ENCODE results near the gene B4GALT6. TPM values are rescaled to one million over a fixed set of nuclear protein-coding genes. Genes with fewer than 3 reads are reported as not detected.
"Not testable (repeated sequence)": the region's sequence is repeated elsewhere in the genome, so short reads cannot be mapped to it uniquely, and the experiment has no call there.

B4GALT6 gene
- total and polyA plus RNA-seq, 10 of the 15 experiments (the other 5 are each of a cell fraction or from before 2014, with no cell fraction given): 11.9 to 47.4 (median 18.0) TPM

- Histone ChIP-seq H4K20me1 (ENCODE audit: control insufficient read depth, insufficient read depth) (no peaks in the 10 kb centered on the region), H2AFZ (ENCODE audit: control insufficient read depth, low read depth, low read length) (no peak overlapping the region), H3K9me3 (replicated peaks; ENCODE audit: control insufficient read depth, insufficient read depth, low read length) (no peaks in the 10 kb centered on the region), H3K4me2 (ENCODE audit: control insufficient read depth, insufficient read depth) (no peak overlapping the region), H3K36me3 (ENCODE audit: control insufficient read depth in 2 of 2, insufficient read depth in 2 of 2, low read length in 1 of 2) (no peaks in the 10 kb centered on the region), H3K4me3 (no peak overlapping the region), H3K4me1 (ENCODE audit: control insufficient read depth, insufficient read depth, low read length) (no peaks in the 10 kb centered on the region), H3K27ac (ENCODE audit: control insufficient read depth, insufficient read depth) (no peak overlapping the region), H3K9ac (ENCODE audit: control insufficient read depth, insufficient read depth, low read length) (no peak overlapping the region), H3K79me2 (ENCODE audit: control insufficient read depth, insufficient read depth, low read length) (no peaks in the 10 kb centered on the region), H3K27me3 (replicated peaks in 1 of 2; ENCODE audit: control insufficient read depth in 2 of 2, insufficient read depth in 2 of 2, low read length in 1 of 2) (no peaks in the 10 kb centered on the region)
- SMC1A ChIA-PET (ENCODE audit: uncharacterized antibody, unreplicated experiment): interaction anchor here (0.6 to 1.5 kb wide), 3 partner anchors 9 to 60 kb away, joined by 3 to 5 read pairs (median 4); no protein-coding TSS in a partner anchor
- POLR2A ChIA-PET: no interaction called here
- no TSS peak for BruUV-seq (replicated peaks)
- FAIRE-seq (no peak), ATAC-seq (no peak), DNase-seq (ENCODE audit: low read depth, low spot score) (no peak)
- RAD21 ChIA-PET (ENCODE audit: unreplicated experiment): interaction anchor here (1.2 to 1.5 kb wide), 2 partner anchors 9 kb away, joined by 4 to 6 read pairs; no protein-coding TSS in a partner anchor
- 10% methylated on average over 3 of the region's 3 CpGs for WGBS (ENCODE audit: insufficient coverage, insufficient replicate concordance, low lambda C conversion rate, missing lambda C conversion rate)
- intact Hi-C loops (cut with micrococcal nuclease; ENCODE audit: unreplicated experiment): no loop called here
- TF ChIP-seq ZNF217 (IDR thresholded peaks at IDR 0.05): no peak
- no peak for TF ChIP-seq PML (IDR thresholded peaks at IDR 0.05; ENCODE audit: low read length)
- no peak for TF ChIP-seq RELA (IDR thresholded peaks at IDR 0.05; ENCODE audit: borderline replicate concordance, partially characterized antibody)
- TF ChIP-seq SUZ12 (IDR thresholded peaks at IDR 0.05; ENCODE audit: unreplicated experiment): no peak
- TF ChIP-seq PAX8 (IDR thresholded peaks at IDR 0.05): no peak
- CTCF ChIA-PET: interaction anchor here (3.0 kb wide), 1 partner anchor 9 kb away, joined by 12 read pairs; no protein-coding TSS in a partner anchor
- in situ Hi-C loops (cut with MboI): no loop called here
Observed at GRCh38 chr18:31731628-31732027, 47.2 kb upstream of the B4GALT6 start.

GRCh38 chr18:31729196-31729595 lies 44.8 kb upstream of the B4GALT6 start:
- H4K20me1 ChIP-seq (ENCODE audit: control insufficient read depth, insufficient read depth); H3K9me3 ChIP-seq (replicated peaks; ENCODE audit: control insufficient read depth, insufficient read depth, low read length); H2AFZ ChIP-seq (ENCODE audit: control insufficient read depth, low read depth, low read length); H3K36me3 ChIP-seq (ENCODE audit: control insufficient read depth in 2 of 2, insufficient read depth in 2 of 2, low read length in 1 of 2); H3K4me1 ChIP-seq (ENCODE audit: control insufficient read depth, insufficient read depth, low read length); H3K79me2 ChIP-seq (ENCODE audit: control insufficient read depth, insufficient read depth, low read length); BruUV-seq (replicated peaks); FAIRE-seq; ATAC-seq; H3K4me3 ChIP-seq; DNase-seq (ENCODE audit: low read depth, low spot score); H3K9ac ChIP-seq (ENCODE audit: control insufficient read depth, insufficient read depth, low read length); H3K27ac ChIP-seq (ENCODE audit: control insufficient read depth, insufficient read depth); H3K27me3 ChIP-seq (replicated peaks in 1 of 2; ENCODE audit: control insufficient read depth in 2 of 2, insufficient read depth in 2 of 2, low read length in 1 of 2); POLR2A ChIA-PET; H3K4me2 ChIP-seq (ENCODE audit: control insufficient read depth, insufficient read depth); in situ Hi-C loops (cut with MboI); SMC1A ChIA-PET (ENCODE audit: uncharacterized antibody, unreplicated experiment): not testable (repeated sequence)
- intact Hi-C loops (cut with micrococcal nuclease; ENCODE audit: unreplicated experiment): loop anchor here (10.0 kb wide), 1 partner anchor 754 kb away; no protein-coding TSS in a partner anchor
- RAD21 ChIA-PET (ENCODE audit: unreplicated experiment): interaction anchor here (1.6 kb wide), 1 partner anchor 179 kb away, joined by 3 read pairs; no protein-coding TSS in a partner anchor
- WGBS (ENCODE audit: insufficient coverage, insufficient replicate concordance, low lambda C conversion rate, missing lambda C conversion rate): 19% methylated on average over 2 of the region's 2 CpGs
- CTCF ChIA-PET: interaction anchor here (1.4 to 1.7 kb wide), 2 partner anchors 173 to 248 kb away, joined by 4 to 5 read pairs; no protein-coding TSS in a partner anchor
